GM15510 (cell line): ENCODE data around the gene ST3GAL4.

Source experiments
- POLR2A ChIP-seq: IDR thresholded peaks from 3 replicates; pipeline ENCODE4 v1.6.1; 2011; ENCODE audit warnings: borderline replicate concordance; ENCODE audit not compliant: insufficient read length; ENCODE audit errors: extremely low read depth

The ST3GAL4 gene

GRCh38 chr11:126433989-126434949 lies 78.8 kb downstream of the ST3GAL4 start:
- no peak for TF ChIP-seq POLR2A

- TF ChIP-seq POLR2A, result no peak
Observed at GRCh38 chr11:126434950-126435335, 79.5 kb downstream of the ST3GAL4 start.

GRCh38 chr11:126436209-126436755 lies 80.8 kb downstream of the ST3GAL4 start:
- TF ChIP-seq POLR2A, result no peak

GRCh38 chr11:126437731-126438130 lies 82.2 kb downstream of the ST3GAL4 start:
- TF ChIP-seq POLR2A, result no peak

- TF ChIP-seq POLR2A, result no peak
Observed at GRCh38 chr11:126438272-126438671, 82.8 kb downstream of the ST3GAL4 start.

- TF ChIP-seq POLR2A, result no peak
Observed at GRCh38 chr11:126438691-126439090, 83.2 kb downstream of the ST3GAL4 start.

GRCh38 chr11:126440276-126440675 lies 84.8 kb downstream of the ST3GAL4 start:
- no peak for TF ChIP-seq POLR2A

GRCh38 chr11:126440792-126441514 lies 85.5 kb downstream of the ST3GAL4 start:
- no peak for TF ChIP-seq POLR2A

GRCh38 chr11:126443120-126443519 lies 87.6 kb downstream of the ST3GAL4 start:
- TF ChIP-seq POLR2A, result no peak

GRCh38 chr11:126444072-126444471 lies 88.6 kb downstream of the ST3GAL4 start:
- TF ChIP-seq POLR2A, result no peak

- TF ChIP-seq POLR2A, result no peak
Observed at GRCh38 chr11:126446581-126446980, 91.1 kb downstream of the ST3GAL4 start.

- no peak for TF ChIP-seq POLR2A
Observed at GRCh38 chr11:126450198-126450597, 94.7 kb downstream of the ST3GAL4 start.

- TF ChIP-seq POLR2A, result no peak
Observed at GRCh38 chr11:126450806-126451205, 95.3 kb downstream of the ST3GAL4 start.

- no peak for TF ChIP-seq POLR2A
Observed at GRCh38 chr11:126451211-126451802, 95.8 kb downstream of the ST3GAL4 start.
